Measurements from ENCODE around the gene NUDT16.

DNA sequence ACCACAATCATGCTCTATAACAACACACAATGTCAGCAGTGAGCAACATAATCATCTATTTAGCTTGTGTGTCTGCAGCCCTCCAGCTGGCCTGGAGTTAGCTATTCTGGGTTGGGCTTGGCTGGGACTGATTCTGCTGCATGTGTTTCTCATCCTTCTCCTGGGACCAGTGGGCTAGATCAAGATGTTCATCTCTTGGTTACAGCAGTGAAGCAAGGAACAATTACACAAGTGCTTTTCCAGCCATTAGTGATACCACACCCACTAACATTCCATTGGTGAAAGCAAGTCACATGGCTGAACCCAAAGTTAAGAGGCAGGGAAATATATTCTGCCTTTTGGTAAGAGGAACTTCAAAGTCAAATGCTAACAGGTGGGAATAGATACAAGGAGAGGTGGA, 14.6 kb downstream of the NUDT16 start:
- TF ChIP-seq, protein P1, sequence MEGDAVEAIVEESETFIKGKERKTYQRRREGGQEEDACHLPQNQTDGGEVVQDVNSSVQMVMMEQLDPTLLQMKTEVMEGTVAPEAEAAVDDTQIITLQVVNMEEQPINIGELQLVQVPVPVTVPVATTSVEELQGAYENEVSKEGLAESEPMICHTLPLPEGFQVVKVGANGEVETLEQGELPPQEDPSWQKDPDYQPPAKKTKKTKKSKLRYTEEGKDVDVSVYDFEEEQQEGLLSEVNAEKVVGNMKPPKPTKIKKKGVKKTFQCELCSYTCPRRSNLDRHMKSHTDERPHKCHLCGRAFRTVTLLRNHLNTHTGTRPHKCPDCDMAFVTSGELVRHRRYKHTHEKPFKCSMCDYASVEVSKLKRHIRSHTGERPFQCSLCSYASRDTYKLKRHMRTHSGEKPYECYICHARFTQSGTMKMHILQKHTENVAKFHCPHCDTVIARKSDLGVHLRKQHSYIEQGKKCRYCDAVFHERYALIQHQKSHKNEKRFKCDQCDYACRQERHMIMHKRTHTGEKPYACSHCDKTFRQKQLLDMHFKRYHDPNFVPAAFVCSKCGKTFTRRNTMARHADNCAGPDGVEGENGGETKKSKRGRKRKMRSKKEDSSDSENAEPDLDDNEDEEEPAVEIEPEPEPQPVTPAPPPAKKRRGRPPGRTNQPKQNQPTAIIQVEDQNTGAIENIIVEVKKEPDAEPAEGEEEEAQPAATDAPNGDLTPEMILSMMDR (IDR thresholded peaks at IDR 0.05): no peak
- no peak for TF ChIP-seq EZH2 (IDR thresholded peaks at IDR 0.05; ENCODE audit: borderline replicate concordance, insufficient read depth, low read depth, low read length, poor library complexity, severe bottlenecking)

Data from B cell (primary cell).